Ureter (tissue), 1 donor: Measurements from ENCODE around the gene ANXA11. TPM values are rescaled to one million over a fixed set of nuclear protein-coding genes. Genes with fewer than 3 reads are reported as not detected.

Experiments
- DNase-seq: peaks from one replicate; pipeline ENCODE4 v3.0.0-alpha.2; 2020; ENCODE audit warnings: low spot score
- total RNA-seq: library from RNA; stranded (reverse); gene quantifications from one replicate; pipeline ENCODE4 v1.2.4, GENCODE V29; 2023
- donor health status: DM: yes; HTN: yes; CAD: no.

ANXA11 gene
- total RNA-seq, 1 donor from 2014 or later = 372 TPM

DNA sequence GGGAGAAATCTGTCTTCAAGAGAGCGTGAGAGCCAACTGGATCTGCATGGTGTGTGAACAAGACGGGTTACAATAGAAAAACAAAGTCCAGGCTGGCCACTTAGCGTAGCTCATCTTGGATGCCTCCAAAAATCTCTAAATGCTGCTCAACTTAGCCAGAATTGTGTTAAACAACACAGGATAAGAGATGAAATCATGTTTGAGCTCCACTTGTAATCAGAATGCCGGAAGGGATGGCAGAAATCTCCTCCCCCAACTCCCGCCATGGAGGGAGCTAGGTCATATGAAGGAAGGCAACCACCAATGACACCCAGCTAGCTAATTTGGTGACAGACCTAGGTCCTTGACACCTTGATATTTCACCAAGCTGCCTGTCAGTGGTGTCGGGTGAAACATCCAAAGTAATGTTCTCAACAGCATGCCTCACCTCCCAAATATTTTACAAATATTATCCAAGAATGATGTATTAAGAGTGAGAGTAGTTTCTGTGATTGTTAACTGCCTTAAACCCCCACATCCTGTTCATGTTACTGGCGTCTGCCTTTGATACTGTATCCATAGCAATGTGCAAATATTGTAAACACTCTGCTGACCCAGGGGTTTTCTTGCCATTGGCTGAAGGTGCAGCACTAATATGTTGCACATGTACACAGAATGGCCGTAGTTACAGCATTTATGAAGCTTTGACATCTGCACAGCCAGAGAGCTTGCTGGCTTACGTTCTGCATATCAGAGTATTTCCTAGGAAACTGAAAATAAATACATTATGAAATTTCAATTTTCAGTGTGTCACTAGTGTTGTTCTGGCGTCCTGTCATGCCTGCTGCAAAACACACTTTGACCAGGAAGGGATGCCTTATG is 101.0 kb downstream of the ANXA11 start:
- no peak for DNase-seq

Other genes with a start within 250 kb of the ANXA11 start
- 38.0 TPM for gene TMEM254, start 126.9 kb downstream of the ANXA11 start, total RNA-seq
- gene PLAC9, start 72.8 kb downstream of the ANXA11 start, total RNA-seq = 44.2 TPM
- 0.75 TPM for gene MAT1A, start 84.1 kb upstream of the ANXA11 start, total RNA-seq
- gene DYDC1, start 151.2 kb upstream of the ANXA11 start, total RNA-seq = not detected
- not detected for gene DYDC2, start 151.2 kb upstream of the ANXA11 start, total RNA-seq
- gene PRXL2A, start 203.0 kb upstream of the ANXA11 start, total RNA-seq = 118 TPM
- gene TSPAN14, start 248.8 kb upstream of the ANXA11 start, total RNA-seq = 177 TPM